ENCODE data around the gene JPH3.

JPH3 gene

DNA sequence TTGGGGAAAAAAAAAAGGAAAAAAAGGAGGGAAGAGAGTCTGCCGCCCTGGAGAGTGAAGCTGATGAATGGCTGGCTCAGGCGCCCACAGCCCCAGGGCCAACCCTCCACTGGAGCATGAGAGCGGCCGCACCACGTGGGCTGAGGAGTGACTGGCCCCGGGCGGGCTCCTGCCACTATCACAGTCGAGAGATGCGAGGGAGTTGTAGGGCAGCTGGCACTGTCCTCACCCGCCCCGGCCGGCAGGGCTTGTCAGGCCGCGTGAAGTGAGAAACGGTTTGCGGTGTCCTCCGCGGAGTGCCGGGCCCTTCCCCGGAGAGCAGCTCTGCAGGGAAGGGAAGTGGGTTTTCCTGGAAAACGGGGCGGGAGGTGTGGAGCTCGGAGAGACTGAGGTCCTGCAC is 45.9 kb downstream of the JPH3 start:
- H3K9me3 ChIP-seq (ENCODE audit: control insufficient read depth, insufficient read depth, low read length): no peaks in the 10 kb centered on the region
- H3K27ac ChIP-seq (ENCODE audit: low read depth, low read length): no peak overlapping the region
- TF ChIP-seq, protein P1, sequence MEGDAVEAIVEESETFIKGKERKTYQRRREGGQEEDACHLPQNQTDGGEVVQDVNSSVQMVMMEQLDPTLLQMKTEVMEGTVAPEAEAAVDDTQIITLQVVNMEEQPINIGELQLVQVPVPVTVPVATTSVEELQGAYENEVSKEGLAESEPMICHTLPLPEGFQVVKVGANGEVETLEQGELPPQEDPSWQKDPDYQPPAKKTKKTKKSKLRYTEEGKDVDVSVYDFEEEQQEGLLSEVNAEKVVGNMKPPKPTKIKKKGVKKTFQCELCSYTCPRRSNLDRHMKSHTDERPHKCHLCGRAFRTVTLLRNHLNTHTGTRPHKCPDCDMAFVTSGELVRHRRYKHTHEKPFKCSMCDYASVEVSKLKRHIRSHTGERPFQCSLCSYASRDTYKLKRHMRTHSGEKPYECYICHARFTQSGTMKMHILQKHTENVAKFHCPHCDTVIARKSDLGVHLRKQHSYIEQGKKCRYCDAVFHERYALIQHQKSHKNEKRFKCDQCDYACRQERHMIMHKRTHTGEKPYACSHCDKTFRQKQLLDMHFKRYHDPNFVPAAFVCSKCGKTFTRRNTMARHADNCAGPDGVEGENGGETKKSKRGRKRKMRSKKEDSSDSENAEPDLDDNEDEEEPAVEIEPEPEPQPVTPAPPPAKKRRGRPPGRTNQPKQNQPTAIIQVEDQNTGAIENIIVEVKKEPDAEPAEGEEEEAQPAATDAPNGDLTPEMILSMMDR (IDR thresholded peaks at IDR 0.05; ENCODE audit: low read depth, low read length, poor library complexity, severe bottlenecking): no peak
- TF ChIP-seq EZH2phosphoT487 (IDR thresholded peaks at IDR 0.05; ENCODE audit: borderline replicate concordance, low read length): no peak
- peaks cover 4% of the 10 kb centered on the region; the same call in 1 of the 2 replicates for H3K27me3 ChIP-seq (ENCODE audit: control insufficient read depth, low read length)
- H3K4me1 ChIP-seq (ENCODE audit: control insufficient read depth, low read length): peaks cover 3% of the 10 kb centered on the region; the same call in 1 of the 2 replicates
- H3K4me3 ChIP-seq (ENCODE audit: low read length): no peak overlapping the region
- no peaks in the 10 kb centered on the region for H3K9me2 ChIP-seq (replicated peaks; ENCODE audit: control insufficient read depth, low read length)
- H3K79me2 ChIP-seq (ENCODE audit: control insufficient read depth, low read length): no peaks in the 10 kb centered on the region
- no peaks in the 10 kb centered on the region for H3K36me3 ChIP-seq (ENCODE audit: control insufficient read depth, low read length)
- H4K20me1 ChIP-seq (ENCODE audit: control insufficient read depth, insufficient read depth, low read depth, low read length): no peaks in the 10 kb centered on the region
- no peaks in the 10 kb centered on the region for H3F3A ChIP-seq (ENCODE audit: control insufficient read depth, insufficient read depth)
- no peak overlapping the region for H3K4me2 ChIP-seq (ENCODE audit: low read length)

DNA sequence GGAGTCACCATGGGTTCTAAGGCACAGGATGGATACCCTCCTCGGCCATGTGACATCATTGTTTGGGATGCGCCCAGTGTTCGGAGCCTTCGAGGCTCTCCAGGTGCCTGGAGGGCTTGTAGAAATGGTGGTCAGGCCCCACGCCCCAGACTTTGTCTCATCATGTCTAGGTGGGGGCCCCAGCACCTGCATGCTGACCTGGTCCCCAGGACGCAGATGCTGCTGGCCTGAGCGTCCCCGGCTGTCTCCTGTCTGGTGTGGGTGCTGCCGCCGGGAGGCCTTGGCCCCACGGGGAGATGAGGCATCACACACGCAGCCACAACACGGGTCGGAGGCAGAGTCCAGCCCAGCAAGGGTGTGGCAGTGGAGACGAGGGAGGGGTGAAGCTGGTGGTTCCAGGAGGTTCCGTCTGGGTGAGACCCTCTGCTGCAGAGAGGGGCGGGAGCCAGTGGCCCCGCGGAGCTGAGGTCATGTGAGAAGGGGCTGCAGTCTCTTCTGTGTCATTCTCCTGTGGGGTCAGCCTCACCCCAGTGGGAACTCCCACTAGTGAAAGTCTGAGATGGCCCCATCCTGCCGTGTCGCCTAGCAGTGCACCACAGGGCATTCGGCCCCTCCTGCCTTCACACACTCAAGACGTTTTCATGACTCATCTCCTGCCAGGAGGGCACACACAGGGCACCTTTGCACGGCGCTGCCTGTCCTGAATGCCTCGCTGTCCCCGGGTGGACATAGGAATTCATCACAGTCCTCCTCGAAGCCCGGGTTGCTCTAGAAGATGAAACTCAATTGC is 46.6 kb downstream of the JPH3 start:
- Histone ChIP-seq H3K27me3 (ENCODE audit: control insufficient read depth, low read length) (peaks cover 4% of the 10 kb centered on the region; the same call in 1 of the 2 replicates), H3K9me3 (ENCODE audit: control insufficient read depth, insufficient read depth, low read length) (no peaks in the 10 kb centered on the region), H3K9me2 (replicated peaks; ENCODE audit: control insufficient read depth, low read length) (no peaks in the 10 kb centered on the region), H3K27ac (ENCODE audit: low read depth, low read length) (no peak overlapping the region), H3K4me3 (ENCODE audit: low read length) (no peak overlapping the region), H3K36me3 (ENCODE audit: control insufficient read depth, low read length) (no peaks in the 10 kb centered on the region), H3F3A (ENCODE audit: control insufficient read depth, insufficient read depth) (no peaks in the 10 kb centered on the region), H3K79me2 (ENCODE audit: control insufficient read depth, low read length) (no peaks in the 10 kb centered on the region), H3K4me1 (ENCODE audit: control insufficient read depth, low read length) (peaks cover 4% of the 10 kb centered on the region; the same call in 1 of the 2 replicates), H4K20me1 (ENCODE audit: control insufficient read depth, insufficient read depth, low read depth, low read length) (no peaks in the 10 kb centered on the region), H3K4me2 (ENCODE audit: low read length) (no peak overlapping the region)
- TF ChIP-seq EZH2phosphoT487 (IDR thresholded peaks at IDR 0.05; ENCODE audit: borderline replicate concordance, low read length): no peak
- TF ChIP-seq, protein P1 (IDR thresholded peaks at IDR 0.05; ENCODE audit: low read depth, low read length, poor library complexity, severe bottlenecking): no peak

DNA sequence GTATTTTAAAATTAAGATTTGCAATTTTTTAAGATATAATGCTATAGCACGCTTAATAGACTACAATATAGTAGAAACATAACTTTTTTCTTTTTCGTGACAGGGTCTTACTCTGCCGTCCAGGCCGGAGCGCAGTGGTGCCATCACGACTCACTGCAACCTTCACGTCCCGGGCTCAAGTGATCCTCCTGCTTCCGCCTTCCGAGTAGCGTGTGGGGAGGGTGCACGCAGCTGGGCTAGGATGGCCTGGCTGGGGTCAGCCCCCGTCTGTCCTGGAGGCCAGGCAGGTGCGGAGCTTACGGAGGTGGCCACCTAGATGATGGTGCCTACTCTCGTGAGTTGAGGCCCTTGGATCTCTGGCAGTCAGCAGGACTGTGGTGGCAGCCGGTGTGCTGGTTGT is 50.1 kb downstream of the JPH3 start:
- H3K4me1 ChIP-seq (ENCODE audit: control insufficient read depth, low read length): peaks cover 4% of the 10 kb centered on the region; the same call in 1 of the 2 replicates
- H3K27me3 ChIP-seq (ENCODE audit: control insufficient read depth, low read length): peaks cover 4% of the 10 kb centered on the region; the same call in 1 of the 2 replicates
- no peaks in the 10 kb centered on the region for H3K79me2 ChIP-seq (ENCODE audit: control insufficient read depth, low read length)
- H3K9me2 ChIP-seq (replicated peaks; ENCODE audit: control insufficient read depth, low read length): no peaks in the 10 kb centered on the region
- no peaks in the 10 kb centered on the region for H3K36me3 ChIP-seq (ENCODE audit: control insufficient read depth, low read length)
- no peak overlapping the region for H3K4me2 ChIP-seq (ENCODE audit: low read length)
- no peaks in the 10 kb centered on the region for H4K20me1 ChIP-seq (ENCODE audit: control insufficient read depth, insufficient read depth, low read depth, low read length)
- no peaks in the 10 kb centered on the region for H3F3A ChIP-seq (ENCODE audit: control insufficient read depth, insufficient read depth)
- no peak overlapping the region for H3K4me3 ChIP-seq (ENCODE audit: low read length)
- TF ChIP-seq EZH2phosphoT487 (IDR thresholded peaks at IDR 0.05; ENCODE audit: borderline replicate concordance, low read length): no peak
- TF ChIP-seq, protein P1 (IDR thresholded peaks at IDR 0.05; ENCODE audit: low read depth, low read length, poor library complexity, severe bottlenecking): no peak
- H3K9me3 ChIP-seq (ENCODE audit: control insufficient read depth, insufficient read depth, low read length): no peaks in the 10 kb centered on the region
- H3K27ac ChIP-seq (ENCODE audit: low read depth, low read length): no peak overlapping the region

All from DOHH2 (cell line).